Esophagus muscularis mucosa (tissue), 4 donors: ENCODE results near the gene ADIPOR1.
"Not testable (repeated sequence)": the region's sequence is repeated elsewhere in the genome, so short reads cannot be mapped to it uniquely, and the experiment has no call there.

ENCODE experiments used
- EP300 ChIP-seq: sonication (generic); formaldehyde crosslinking; IDR thresholded peaks from one replicate; pipeline ENCODE4 v1.6.1; 2017; ENCODE audit warnings: antibody characterized with exemption
- POLR2A ChIP-seq: fragments of 450-650 bp; IDR thresholded peaks from one replicate; pipeline ENCODE4 v1.6.1; 2017; ENCODE audit warnings: antibody characterized with exemption, moderate library complexity, mild to moderate bottlenecking, low read depth
- TF ChIP-seq, protein P1 (sequence below), 3 experiments: fragments of 200-600 bp in 2 of 3; fragments of 450-650 bp in 1 of 3; sonication (generic) in 2 of 3; IDR thresholded peaks; one replicate each; pipeline ENCODE4 v1.5.1; 2017 to 2019; ENCODE audit warnings: antibody characterized with exemption in 3 of 3, mild to moderate bottlenecking in 2 of 3, moderate library complexity in 1 of 3

DNA sequence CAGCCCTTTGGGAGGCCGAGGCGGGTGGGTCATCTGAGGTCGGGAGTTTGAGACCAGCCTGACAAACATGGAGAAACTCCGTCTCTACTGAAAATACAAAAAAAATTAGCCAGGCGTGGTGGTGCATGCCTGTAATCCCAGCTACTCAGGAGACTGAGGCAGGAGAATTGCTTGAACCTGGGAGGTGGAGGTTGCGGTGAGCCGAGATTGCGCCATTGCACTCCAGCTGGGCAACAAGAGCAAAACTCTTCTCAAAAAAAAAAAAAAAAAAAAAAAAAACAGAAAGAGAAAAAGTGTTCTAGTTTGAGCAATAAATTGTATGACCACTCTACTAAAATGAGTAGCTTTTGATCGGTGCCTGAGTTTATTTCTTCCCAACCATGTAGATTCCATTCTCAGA lies 28.0 kb upstream of the ADIPOR1 start:
- TF ChIP-seq, protein P1, sequence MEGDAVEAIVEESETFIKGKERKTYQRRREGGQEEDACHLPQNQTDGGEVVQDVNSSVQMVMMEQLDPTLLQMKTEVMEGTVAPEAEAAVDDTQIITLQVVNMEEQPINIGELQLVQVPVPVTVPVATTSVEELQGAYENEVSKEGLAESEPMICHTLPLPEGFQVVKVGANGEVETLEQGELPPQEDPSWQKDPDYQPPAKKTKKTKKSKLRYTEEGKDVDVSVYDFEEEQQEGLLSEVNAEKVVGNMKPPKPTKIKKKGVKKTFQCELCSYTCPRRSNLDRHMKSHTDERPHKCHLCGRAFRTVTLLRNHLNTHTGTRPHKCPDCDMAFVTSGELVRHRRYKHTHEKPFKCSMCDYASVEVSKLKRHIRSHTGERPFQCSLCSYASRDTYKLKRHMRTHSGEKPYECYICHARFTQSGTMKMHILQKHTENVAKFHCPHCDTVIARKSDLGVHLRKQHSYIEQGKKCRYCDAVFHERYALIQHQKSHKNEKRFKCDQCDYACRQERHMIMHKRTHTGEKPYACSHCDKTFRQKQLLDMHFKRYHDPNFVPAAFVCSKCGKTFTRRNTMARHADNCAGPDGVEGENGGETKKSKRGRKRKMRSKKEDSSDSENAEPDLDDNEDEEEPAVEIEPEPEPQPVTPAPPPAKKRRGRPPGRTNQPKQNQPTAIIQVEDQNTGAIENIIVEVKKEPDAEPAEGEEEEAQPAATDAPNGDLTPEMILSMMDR (IDR thresholded peaks at IDR 0.05), result not testable (repeated sequence)
- TF ChIP-seq EP300, POLR2A: not testable (repeated sequence)
